Endothelial cell (in vitro differentiated cells): Measurements from ENCODE around the gene VPS51. TPM values are rescaled to one million over a fixed set of nuclear protein-coding genes. Genes with fewer than 3 reads are reported as not detected.

Experiments used
- DNase-seq: peaks from one replicate; pipeline ENCODE4 v3.0.0; 2021; ENCODE audit warnings: low spot score
- H3K27ac Mint-ChIP-seq: one replicate; pipeline ENCODE4 v1.8.0; 2021; ENCODE audit warnings: mixed read lengths, inconsistent platforms; ENCODE audit not compliant: unreplicated experiment
- H3K27me3 Mint-ChIP-seq: one replicate; pipeline ENCODE4 v1.8.0; 2021; ENCODE audit warnings: mild to moderate bottlenecking, moderate library complexity, mixed read lengths, inconsistent platforms; ENCODE audit not compliant: unreplicated experiment
- H3K36me3 Mint-ChIP-seq: one replicate; pipeline ENCODE4 v1.8.0; 2021; ENCODE audit warnings: mild to moderate bottlenecking, low read depth, mixed read lengths, inconsistent platforms; ENCODE audit not compliant: unreplicated experiment
- H3K4me1 Mint-ChIP-seq: one replicate; pipeline ENCODE4 v1.8.0; 2021; ENCODE audit warnings: mild to moderate bottlenecking, mixed read lengths, inconsistent platforms; ENCODE audit not compliant: unreplicated experiment
- H3K4me3 Mint-ChIP-seq: one replicate; pipeline ENCODE4 v1.8.0; 2021; ENCODE audit warnings: mild to moderate bottlenecking, mixed read lengths, inconsistent platforms; ENCODE audit not compliant: unreplicated experiment
- H3K9me3 Mint-ChIP-seq: one replicate; pipeline ENCODE4 v1.8.0; 2021; ENCODE audit warnings: mixed read lengths, inconsistent platforms; ENCODE audit not compliant: unreplicated experiment
- total RNA-seq: library from RNA; stranded (reverse); fragmentation: NEBNext Ultra II Directional; extraction: Animal tissue kit (Norgen Biotek cat#: 25700); gene quantifications from one replicate; pipeline ENCODE4 v1.2.1, GENCODE V29; 2021; ENCODE audit not compliant: unreplicated experiment
- TF ChIP-seq, protein P1 (sequence below): fragments of 200-600 bp; sonication (generic); IDR thresholded peaks from one replicate; pipeline ENCODE4 v1.5.0; 2021; ENCODE audit warnings: antibody characterized with exemption; ENCODE audit not compliant: unreplicated experiment

VPS51 gene
- total RNA-seq, 1 donor from 2014 or later: 161 TPM

DNA sequence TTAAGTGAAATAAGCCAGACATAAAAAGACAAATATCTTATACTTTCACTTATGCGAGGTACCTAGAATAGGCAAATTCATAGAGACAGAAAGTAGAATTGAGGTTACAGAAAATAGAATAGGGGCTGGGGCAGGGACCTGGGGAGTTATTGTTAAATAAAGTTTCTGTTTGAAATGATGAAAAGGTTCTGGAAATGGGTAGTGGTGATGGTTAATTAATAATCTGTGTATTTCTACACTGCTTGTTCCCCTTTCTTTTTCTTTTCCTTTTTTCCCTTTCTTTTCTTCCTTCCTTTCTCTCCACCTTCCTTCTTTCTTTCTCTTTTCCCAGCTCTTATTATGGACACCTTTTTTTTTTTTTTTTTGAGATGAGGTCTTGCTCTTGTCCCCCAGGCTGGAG is 40.5 kb upstream of the VPS51 start:
- no peak for DNase-seq
- Mint-ChIP-seq H3K9me3 (no peaks in the 10 kb centered on the region), H3K36me3 (no peaks in the 10 kb centered on the region), H3K4me3 (no peak overlapping the region), H3K27me3 (no peaks in the 10 kb centered on the region), H3K27ac (no peak overlapping the region), H3K4me1 (no peaks in the 10 kb centered on the region)
- TF ChIP-seq, protein P1, sequence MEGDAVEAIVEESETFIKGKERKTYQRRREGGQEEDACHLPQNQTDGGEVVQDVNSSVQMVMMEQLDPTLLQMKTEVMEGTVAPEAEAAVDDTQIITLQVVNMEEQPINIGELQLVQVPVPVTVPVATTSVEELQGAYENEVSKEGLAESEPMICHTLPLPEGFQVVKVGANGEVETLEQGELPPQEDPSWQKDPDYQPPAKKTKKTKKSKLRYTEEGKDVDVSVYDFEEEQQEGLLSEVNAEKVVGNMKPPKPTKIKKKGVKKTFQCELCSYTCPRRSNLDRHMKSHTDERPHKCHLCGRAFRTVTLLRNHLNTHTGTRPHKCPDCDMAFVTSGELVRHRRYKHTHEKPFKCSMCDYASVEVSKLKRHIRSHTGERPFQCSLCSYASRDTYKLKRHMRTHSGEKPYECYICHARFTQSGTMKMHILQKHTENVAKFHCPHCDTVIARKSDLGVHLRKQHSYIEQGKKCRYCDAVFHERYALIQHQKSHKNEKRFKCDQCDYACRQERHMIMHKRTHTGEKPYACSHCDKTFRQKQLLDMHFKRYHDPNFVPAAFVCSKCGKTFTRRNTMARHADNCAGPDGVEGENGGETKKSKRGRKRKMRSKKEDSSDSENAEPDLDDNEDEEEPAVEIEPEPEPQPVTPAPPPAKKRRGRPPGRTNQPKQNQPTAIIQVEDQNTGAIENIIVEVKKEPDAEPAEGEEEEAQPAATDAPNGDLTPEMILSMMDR: no peak

DNA sequence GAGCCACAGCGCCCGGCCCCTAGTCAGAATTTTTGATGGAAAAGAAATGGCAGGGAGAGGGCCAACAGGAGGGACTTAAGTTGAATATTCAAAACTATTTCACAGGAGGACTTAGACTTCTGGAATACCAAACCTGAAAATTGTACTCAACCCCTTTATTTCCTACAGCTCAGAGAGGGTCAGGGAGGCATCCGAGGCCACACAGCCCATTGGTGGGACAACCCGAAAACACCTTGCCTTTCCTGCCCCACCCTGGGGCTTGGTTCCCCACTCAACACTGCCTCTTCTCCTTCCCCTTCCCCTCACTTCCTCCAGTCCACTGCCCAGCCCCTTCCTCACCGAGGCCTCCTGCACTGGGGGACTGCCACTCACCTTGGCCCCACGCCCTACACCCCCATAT is 39.0 kb upstream of the VPS51 start:
- Mint-ChIP-seq H3K27me3 (peaks cover 6% of the 10 kb centered on the region), H3K9me3 (no peaks in the 10 kb centered on the region), H3K4me3 (no peak overlapping the region), H3K27ac (no peak overlapping the region), H3K36me3 (no peaks in the 10 kb centered on the region), H3K4me1 (no peaks in the 10 kb centered on the region)
- TF ChIP-seq, protein P1: no peak
- DNase-seq: no peak

GRCh38 chr11:65057526-65057925 is 38.5 kb upstream of the VPS51 start:
- Mint-ChIP-seq H3K4me3 (no peak overlapping the region), H3K9me3 (no peaks in the 10 kb centered on the region), H3K36me3 (no peaks in the 10 kb centered on the region), H3K27me3 (peaks cover 9% of the 10 kb centered on the region), H3K4me1 (no peaks in the 10 kb centered on the region), H3K27ac (no peak overlapping the region)
- TF ChIP-seq, protein P1: no peak
- DNase-seq: no peak

DNA sequence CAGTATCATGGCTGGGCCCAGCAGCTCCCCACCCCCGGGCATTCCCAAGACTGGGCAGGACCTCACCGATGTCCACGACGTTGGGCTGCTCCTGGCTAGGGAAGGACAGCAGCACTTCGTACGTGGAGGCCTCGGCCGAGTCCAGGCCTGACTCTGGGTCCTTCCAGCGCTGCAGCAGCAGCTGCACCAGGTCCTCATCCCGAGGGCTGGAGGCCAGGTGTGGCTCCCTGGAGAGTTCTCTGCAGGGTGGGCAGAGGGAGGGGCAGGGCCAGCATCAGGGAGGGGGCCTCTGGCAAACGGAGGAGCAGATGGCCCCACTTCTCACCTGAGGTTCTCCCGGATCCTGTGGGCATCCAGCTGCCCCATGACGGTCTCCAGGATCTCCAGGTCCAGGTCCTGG is 38.0 kb upstream of the VPS51 start:
- H3K36me3 Mint-ChIP-seq: no peaks in the 10 kb centered on the region
- H3K4me1 Mint-ChIP-seq: no peaks in the 10 kb centered on the region
- no peaks in the 10 kb centered on the region for H3K9me3 Mint-ChIP-seq
- peaks cover 9% of the 10 kb centered on the region for H3K27me3 Mint-ChIP-seq
- no peak overlapping the region for H3K27ac Mint-ChIP-seq
- TF ChIP-seq, protein P1: no peak
- H3K4me3 Mint-ChIP-seq: no peak overlapping the region
- DNase-seq: no peak

DNA sequence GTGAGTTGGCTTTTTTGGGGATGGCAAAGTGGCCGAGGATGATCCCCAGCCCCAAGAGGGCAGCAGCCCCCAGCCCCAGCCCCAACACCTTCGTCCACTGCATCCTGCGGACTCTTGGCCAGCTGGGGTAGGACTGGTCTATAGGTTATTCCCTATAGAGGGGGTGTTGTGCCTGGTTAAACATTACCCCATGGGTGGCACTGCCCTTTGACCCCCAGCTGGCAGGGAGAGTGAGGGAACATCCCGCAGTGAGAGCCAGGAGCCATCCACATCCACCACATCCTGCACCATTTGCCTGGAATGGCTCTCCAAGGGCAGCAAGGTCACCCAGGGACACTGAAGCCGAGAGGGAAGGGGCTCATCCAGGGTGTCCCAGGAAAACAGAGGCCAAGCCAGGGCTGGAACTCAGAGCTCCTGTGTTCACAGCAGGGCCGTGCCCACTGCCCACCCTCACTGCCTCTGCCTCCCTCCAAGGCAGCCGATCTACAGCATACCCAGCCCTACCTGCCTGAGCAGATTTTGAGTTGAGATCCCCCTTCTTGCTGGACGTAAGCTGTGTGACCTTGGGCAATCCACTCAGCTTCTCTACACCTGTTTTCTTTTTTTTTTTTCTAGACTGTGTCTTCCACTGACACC is 37.5 kb upstream of the VPS51 start, which contains the start of gene NAALADL1:
TSS of gene NAALADL1 (minus strand) at position 135 of the 636 bp plus-strand sequence. CDS start at position 103, 32 bp downstream.
- no peaks in the 10 kb centered on the region for H3K36me3 Mint-ChIP-seq
- H3K27me3 Mint-ChIP-seq: peaks cover 9% of the 10 kb centered on the region
- no peak for DNase-seq
- H3K4me1 Mint-ChIP-seq: no peaks in the 10 kb centered on the region
- H3K27ac Mint-ChIP-seq: no peak within 1 kb of the TSS
- H3K9me3 Mint-ChIP-seq: no peaks in the 10 kb centered on the region
- TF ChIP-seq, protein P1: no peak
- H3K4me3 Mint-ChIP-seq: no peak within 1 kb of the TSS
